HG03342 (cell line): ENCODE data around the gene TMEM143.
"Not testable (repeated sequence)": the region's sequence is repeated elsewhere in the genome, so short reads cannot be mapped to it uniquely, and the experiment has no call there.

Source experiments
- ATAC-seq: cut with Tn5 transposase; IDR thresholded peaks from one replicate; pipeline ENCODE4 v1.9.1; 2021; ENCODE audit warnings: mild to moderate bottlenecking, moderate library complexity; ENCODE audit not compliant: unreplicated experiment

TMEM143 gene

GRCh38 chr19:48363810-48364597 lies at the start of gene TMEM143, which contains the start of gene SYNGR4:
Gene TMEM143, minus strand, starts transcription at chr19:48363940. Its CDS starts 20 bp downstream, at chr19:48363920.
Gene SYNGR4, plus strand, starts transcription at chr19:48364367. Its CDS starts 1,476 bp downstream, at chr19:48365843.
- peak; percentile 75 for ATAC-seq

DNA sequence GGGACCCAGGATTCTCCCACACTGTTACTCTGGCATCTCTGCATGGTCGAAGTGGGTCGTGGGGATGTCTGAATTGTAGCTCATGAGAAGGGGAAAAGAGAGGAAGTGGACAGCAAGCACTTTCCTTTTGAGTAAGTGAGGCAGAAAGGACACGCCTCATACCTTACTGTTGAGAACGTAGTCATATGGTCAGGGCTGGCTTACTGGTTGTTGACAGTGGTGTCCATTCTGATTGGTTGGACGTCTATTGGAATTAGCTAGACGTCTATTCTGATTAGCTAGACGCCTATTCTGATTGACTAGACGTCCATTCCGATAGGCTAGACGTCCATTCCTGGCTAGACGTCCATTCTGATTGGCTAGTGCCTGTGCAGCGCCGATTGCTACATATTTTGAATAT lies 42.1 kb upstream of the TMEM143 start:
- no peak for ATAC-seq

DNA sequence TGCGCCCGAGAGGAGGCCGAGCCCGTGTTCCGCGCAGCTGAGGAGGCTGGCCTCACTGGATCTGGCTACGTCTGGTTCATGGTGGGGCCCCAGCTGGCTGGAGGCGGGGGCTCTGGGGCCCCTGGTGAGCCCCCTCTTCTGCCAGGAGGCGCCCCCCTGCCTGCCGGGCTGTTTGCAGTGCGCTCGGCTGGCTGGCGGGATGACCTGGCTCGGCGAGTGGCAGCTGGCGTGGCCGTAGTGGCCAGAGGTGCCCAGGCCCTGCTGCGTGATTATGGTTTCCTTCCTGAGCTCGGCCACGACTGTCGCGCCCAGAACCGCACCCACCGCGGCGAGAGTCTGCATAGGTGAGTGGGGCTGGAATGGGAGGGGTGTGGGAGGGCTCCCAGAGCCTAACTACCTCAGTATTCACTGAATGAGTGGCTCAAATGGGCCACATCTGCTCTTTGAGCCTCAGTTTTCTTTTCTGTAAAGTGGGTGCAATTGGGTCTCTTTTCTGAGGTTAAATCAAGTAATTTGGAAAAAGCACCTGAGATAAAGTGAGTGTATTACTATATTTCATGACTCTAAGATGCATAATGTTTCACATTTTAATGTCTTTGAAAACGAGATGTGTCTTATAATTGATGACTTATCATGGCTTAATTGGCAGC lies 41.4 kb upstream of the TMEM143 start:
- no peak for ATAC-seq

DNA sequence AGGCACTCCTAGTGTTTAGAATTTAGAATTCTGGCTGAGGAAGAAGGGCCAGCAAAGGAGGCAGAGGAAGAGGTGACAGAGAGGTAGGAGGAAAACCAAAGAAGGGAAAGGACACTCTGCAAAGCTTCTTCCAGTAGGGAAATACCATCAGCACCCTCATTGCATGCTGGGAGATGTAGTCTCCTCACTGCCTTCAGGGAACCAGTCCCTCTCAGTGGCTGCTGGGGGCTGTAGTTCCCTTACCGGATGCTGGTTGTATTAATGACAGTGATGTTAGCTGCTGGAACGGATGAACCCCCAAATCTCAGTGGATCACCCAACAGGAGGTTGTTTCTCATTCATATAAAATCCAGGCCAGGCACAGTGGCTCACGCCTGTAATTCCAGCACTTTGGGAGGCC lies 39.9 kb upstream of the TMEM143 start:
- ATAC-seq, result peak; percentile 48

GRCh38 chr19:48401287-48401686 lies 37.5 kb upstream of the TMEM143 start:
- ATAC-seq, result no peak

DNA sequence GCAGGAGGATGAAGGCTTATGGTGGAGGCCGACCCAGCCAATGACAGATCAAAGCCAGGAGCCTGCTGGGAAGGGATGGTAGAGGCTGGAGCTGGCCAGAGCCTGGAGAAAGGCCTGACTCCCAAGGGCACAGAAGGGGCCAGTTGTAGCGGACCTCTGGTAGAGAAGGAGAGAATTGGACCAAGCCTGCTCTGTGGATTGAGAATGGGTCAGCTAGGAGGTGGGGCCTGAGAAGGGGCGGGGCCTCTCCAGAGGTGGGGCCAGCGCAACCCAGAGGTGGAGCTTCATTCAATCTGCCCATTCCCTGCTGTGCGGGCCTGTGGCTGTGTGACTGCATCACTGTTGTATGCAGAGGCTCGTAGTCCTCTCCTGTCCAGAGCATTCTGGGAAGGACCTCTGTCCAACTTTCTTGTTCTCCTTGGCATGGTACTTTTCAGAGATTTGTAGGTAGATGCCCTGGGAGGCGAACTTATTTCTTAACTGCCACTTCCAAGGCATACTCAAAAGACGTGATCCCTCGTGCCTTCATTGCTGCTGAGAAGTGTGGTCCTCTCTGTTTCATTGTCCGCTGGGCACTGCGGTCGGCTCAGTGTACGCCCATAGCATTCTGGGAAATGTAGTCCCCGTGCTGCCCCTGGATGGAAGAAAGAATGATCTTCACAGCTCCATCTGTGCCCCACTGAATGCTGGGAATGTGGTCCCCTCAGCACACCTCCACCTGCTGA lies 36.4 kb upstream of the TMEM143 start:
- no peak for ATAC-seq

GRCh38 chr19:48398375-48399235 lies 34.9 kb upstream of the TMEM143 start:
- ATAC-seq, result peak; percentile 58

GRCh38 chr19:48398102-48398374 lies 34.3 kb upstream of the TMEM143 start:
- no peak for ATAC-seq

DNA sequence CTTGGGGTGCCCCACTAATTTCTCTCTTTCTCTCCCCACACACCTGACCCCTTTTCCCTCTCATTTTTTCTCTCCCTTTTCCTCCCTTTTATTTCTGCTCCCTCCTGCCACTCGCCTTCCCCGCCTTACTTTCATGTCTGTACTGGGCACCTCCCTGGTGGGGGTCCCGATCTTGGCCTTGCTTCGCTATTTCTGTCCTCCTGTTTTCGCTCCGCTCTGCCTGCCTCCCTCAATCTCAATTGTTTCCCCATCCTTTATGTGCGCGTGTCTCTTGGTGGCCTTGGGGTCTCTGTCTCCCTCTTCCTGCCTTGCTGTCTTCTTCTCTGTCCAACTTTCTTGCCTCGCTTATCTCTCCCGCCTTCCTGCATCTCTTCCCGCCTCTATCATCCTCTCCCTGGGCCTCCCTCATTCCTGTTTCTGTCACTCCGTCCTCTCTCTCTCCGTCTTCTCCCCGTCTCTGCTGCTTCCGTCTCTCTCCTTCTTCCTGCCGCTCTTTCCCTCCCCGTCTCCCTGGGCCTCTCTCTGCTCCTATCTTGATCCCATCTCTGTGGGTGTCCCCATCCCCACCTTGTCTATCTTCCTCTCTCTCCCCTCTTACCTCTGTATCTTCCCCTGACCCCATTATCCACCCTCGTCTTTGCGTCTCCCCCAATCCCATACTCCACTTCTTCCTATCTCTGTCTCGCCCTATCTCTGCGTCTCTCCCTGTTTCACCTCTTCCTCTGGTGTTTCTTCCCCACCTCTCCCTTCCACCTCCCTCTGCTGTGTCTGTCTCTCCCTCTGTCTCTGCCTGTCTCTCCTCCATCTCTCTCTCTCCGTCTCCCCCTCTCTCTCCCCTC lies 33.7 kb upstream of the TMEM143 start:
- no peak for ATAC-seq

- no peak for ATAC-seq
These were observed 33.1 kb upstream of the TMEM143 start for GRCh38 chr19:48396824-48397176.

- no peak for ATAC-seq
These were observed 32.5 kb upstream of the TMEM143 start for GRCh38 chr19:48396016-48396823.

DNA sequence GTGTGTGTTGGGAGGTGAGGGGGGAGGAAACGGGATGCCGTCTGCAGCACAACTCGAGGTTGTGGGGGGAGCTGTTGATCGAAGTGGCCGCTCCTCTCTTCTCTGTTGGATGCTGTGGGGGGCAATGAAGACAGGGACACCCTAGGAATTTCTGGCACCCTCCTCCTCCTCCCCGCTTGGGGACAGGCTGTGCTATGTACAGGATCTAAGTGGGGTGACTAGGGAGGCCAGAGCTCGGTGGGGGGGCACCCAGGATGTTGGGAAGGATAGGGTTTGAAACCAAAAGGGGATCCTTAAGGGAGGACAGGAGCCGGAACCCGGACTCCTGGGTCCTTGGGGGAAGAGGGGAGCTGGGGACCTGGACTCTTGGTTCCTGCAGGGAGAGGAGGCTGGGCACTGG lies 31.8 kb upstream of the TMEM143 start:
- ATAC-seq, result no peak

- no peak for ATAC-seq
These were observed 31.4 kb upstream of the TMEM143 start for GRCh38 chr19:48395170-48395455.

- ATAC-seq, result no peak
These were observed 30.8 kb upstream of the TMEM143 start for GRCh38 chr19:48394331-48395169.

DNA sequence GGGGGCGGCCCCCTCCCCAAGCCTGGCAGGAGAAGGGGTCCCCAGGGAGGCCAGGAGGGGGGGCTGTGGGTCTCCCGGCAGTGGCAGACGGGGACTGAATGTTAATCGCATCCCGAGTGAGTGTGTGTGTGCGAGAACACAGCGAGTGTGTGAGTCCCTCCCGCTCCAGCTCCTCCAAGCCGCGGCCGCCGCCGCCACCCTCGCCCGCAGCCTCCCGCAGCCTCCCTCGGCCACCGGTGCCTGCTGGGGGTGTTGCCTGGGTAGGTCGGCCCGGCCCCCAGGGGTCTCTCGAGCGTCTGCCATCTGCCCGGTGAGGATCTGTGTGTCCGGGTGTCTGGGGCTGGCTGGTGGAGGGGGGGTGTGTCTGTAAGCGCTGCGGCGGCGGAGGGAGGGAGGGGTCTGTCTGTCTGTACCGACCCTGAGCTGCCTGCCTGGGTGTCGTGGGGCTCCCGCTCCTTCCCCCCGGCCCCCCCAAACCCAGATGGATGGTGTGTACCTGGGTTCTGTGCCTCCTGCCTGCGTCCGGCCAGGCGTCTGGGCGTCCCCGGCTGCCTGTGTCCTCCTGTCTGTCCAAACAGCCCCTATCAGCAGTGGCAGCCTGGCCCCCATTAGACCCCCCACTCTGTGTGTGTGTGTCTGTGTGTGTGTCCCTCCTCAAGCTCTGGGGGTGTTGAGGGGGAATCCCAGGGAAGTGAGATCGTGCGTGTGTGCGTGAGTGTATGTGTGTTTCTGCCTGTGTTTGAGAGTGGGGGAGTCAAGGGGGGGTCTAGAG lies 30.0 kb upstream of the TMEM143 start, which contains the start of gene GRIN2D:
GRIN2D (plus strand) TSS at position 110 of the 772 bp plus-strand sequence. CDS start 4,725 bp downstream, outside the sequence.
- ATAC-seq, result no peak

DNA sequence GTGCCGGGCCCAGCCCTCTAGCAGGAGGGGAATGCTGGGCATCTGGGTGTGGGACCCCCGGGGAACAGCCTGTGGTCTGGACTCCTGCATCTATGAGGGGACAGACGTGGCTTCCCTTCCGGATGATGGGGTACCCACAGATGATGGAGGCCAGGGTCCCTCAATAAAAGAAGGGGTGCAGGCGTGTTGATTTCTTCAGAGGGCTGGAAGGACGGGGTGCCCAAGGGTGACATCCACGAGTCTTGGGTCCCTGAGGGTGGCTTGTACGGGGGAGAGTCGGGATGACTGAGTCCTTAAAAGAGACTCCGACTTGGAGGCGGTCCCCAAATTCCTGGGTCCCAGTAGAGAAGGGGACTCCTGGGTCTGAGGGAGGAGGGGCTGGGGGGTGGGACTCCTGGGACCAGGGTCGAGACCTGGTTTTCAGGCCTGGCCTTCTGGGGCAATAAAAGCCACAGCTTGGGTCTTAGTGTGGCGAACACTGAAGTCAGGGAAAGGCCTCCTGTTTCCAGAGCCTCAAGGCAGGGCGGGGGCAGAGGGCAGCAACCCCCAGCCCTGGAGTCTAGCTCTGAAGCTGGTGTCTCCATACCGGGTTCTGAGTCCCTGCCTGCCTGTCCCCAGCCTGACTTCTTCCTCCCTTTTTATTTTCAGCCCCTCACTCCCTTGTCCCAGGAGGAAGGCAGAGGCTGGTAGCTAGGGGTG lies 29.3 kb upstream of the TMEM143 start:
- ATAC-seq, result no peak

- not testable (repeated sequence) for ATAC-seq
These were observed 28.2 kb upstream of the TMEM143 start for GRCh38 chr19:48392006-48392344.
